Measurements from ENCODE around the gene TUBA3D.
"Not testable (repeated sequence)": the region's sequence is repeated elsewhere in the genome, so short reads cannot be mapped to it uniquely, and the experiment has no call there.

Gene TUBA3D

DNA sequence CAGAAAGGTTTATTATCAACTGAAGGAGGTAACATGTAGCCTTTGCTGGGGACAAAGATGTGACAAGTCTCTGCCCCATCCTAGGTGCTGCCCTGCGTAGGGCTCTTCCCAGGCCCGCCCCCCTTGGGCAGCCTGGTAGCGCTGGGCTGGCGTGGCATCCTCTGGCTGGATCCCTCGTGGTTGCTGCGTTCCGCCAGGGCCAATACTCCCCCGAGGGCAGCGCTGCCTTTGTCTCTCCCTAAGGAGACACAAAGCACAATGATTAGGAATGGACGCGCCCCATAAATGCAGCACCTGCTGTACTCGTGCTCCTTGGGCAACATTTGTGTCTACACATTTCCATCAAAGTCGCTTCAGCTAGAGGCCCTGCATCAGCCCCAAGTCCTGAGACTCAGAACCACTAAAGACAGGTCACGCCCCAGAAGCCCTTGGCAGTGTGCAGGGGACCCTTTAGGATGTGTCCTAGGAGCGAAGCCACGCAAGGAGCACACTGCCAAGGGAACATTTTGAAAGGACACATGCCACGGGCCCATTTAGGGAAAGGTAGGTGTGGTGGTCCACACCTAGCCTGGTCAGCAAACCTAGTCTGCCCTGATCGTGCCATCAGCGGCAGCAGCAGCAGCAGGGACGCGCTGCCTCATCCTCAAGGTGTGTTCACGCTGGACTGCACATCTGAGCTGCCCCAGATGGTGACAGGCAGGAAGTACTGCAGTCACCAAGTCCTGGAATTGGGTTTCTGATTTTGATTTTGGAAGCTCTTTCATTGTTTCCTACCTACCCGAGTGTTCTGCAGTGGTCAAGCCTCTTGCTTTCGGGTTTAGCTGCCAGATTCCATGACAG is 8.3 kb downstream of the TUBA3D start:
- DNase-seq, result not testable (repeated sequence)

DNA sequence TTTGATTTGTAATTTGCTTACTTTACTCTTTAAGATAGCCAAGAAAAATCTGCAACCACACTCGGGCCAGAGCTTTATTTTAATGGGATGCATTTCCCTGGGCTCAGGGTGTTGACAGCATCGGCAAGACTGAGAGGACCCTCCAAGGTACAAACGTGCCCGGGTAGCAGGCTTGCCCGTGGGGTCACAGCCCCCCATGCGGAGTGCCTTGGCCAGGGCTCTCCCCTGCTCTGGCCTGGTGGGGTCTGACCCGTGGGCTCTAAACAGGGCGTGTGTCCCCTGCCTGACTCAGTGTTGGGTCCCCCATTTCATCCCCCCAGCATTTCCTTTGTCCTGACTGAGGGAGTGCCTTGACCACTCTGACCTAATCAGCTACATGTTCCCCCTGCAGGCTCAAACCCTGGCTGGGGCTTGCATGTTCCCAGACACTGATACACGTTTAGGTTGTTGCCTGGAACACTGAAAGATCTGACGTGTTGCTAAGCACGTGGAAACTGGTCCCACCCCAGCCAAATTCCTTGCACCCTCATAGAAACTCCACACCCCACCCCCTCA is 9.1 kb downstream of the TUBA3D start:
- DNase-seq, result not testable (repeated sequence)

- DNase-seq, result not testable (repeated sequence)
Measured at GRCh38 chr2:131486201-131486902, 10.4 kb downstream of the TUBA3D start.

DNA sequence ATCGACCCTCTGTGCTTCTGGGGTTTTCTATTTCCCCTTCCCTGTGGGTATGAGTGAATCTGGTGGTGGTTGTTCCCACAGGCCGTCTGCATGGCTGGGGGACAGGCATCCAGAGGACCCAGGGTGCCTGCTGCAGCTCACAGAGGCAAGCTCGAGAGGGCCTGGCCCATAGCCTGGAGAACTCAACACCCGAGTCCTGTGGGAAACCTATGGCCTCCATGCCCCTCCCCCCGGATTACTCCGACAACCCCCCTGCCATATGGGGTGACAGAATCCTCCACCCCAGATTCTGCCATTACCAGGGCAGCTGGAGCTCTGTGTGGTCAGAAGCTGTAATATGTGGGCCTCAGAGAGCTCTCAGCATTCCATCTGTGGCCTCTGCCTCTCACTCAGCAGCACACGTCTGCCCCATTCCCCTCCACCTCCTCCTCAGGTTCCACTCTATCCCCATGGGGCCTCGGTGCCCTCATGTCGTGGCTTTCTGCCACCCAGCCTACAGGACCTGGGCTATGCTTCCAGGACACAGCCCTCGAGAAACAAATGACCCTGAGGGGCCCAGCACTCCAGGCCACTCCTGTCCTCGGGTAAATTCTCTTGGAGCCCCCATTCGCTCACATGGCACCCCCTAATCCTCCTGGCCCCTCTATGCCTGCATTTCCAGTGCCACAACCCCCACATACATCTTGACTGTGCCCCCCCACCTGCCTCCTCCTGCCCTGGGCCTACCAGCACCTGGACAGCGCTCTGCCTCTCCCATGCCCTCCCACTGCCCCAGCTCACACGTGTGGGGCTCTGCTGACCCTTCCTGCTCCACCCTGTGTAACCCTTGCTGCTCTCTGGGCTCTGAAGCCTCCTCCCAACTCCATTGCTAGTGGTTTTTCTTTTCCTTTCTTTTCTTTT is 12.6 kb downstream of the TUBA3D start:
- DNase-seq, result no peak

DNA sequence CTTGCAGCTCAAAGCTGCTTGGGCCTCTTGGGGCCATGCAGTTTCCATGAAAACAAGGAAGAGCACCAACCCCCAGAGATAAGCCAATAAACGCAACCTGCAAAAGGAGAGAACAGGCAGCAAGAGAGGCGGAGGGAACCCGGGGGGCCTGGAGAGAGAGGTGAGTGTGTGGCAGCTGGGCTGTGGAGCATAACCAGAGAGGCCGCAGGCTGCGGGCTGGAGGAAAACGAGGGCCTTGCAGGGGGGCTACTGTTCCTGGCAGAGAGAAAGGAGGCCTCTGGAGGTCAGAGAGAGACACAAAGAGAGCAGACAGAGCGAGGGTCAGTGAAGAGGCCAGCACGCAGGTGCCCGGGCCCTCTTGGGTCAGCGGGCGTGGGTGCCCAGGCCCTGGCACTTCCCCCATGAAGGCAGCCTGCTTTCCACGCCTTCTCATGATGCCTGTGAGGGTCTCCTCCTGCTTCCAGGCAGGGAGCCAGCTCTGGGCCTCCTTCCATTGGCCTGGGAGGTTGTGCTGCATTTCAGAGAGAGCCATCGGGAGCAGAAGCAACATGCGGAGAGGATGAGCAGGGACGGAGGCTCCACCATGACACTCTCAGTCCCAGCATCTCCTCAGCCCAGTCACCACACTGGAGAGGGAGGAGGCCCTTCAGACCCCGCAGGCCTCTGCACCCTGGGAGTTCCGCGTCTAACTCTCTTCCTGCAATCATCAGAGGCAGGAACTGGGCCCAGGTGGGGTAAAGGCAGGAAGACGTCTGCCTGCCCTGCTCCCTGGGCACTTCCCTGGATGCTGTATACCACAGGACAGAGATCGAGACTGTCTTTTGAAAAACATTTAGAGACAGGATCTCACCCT is 14.9 kb downstream of the TUBA3D start:
- peak in 3 of 5 donors; percentile 13 to 34 (median 20) for DNase-seq

GRCh38 chr2:131491469-131491836 is 15.5 kb downstream of the TUBA3D start:
- DNase-seq, result not testable (repeated sequence)

GRCh38 chr2:131492015-131492417 is 16.1 kb downstream of the TUBA3D start, which contains the start of gene MZT2A:
Gene MZT2A, minus strand, starts transcription at chr2:131492397. Its CDS starts 21 bp downstream, at chr2:131492376.
- not testable (repeated sequence) for DNase-seq

- peak; percentile 87 to 97 (median 90) for DNase-seq
Measured at GRCh38 chr2:131492418-131493198, 16.7 kb downstream of the TUBA3D start.

GRCh38 chr2:131493199-131493968 is 17.5 kb downstream of the TUBA3D start:
- DNase-seq, result no peak

- DNase-seq, result not testable (repeated sequence)
Measured at GRCh38 chr2:131495506-131495905, 19.6 kb downstream of the TUBA3D start.

GRCh38 chr2:131498321-131498973 is 22.5 kb downstream of the TUBA3D start:
- peak in 1 of 5 donors; percentile 58 for DNase-seq

DNA sequence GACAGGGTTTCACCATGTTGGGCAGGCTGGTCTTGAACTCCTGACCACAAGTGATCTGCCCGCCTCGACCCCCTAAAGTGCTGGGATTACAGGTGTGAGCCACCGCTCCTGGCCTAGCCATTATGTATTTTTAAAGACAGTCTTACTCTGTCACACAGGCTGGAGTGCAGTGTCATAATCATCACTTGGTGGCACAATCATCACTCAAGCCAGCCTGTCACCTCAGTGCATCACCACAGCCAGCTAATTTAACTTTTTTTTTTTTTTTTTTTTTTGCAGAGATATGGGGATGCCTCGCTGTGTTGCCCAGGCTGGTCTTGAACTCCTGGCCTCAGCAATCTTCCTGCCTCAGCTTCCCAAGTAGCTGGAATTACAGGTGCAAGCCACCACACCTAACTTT is 27.7 kb downstream of the TUBA3D start:
- DNase-seq, result not testable (repeated sequence)

DNA sequence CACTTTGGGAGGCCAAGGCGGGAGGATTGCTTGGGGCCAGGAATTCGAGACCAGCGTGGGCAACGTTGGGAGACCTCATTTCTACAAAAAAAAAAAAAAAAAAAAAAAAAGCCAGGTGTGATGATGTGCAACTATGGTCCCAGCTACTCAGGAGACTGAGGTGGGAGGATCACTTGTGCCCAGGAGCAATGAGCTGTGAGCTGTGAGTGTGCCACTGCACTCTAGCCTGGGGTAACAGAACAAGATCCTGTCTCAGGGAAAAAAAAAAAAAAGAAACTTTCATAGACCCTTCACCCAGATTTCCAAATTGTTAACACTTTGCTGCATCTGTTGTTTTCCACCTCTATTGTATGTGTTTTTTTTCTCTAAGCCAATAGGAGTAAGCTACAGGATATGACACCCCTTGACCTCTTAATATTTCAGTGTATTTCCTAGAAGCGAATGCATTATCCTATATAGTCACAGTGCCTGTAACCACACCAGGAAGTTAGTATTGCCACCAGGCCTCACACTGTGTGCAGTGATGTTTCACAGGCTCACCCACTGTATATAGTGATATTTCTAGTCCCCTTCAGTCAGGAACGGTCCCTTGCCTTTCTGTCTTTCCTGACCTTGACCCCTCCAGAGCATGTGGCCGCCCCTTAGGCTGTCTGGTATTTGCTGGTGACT is 28.3 kb downstream of the TUBA3D start:
- DNase-seq, result peak in 1 of 5 donors; percentile 75

GRCh38 chr2:131509615-131510014 is 33.7 kb downstream of the TUBA3D start:
- no peak for DNase-seq

DNA sequence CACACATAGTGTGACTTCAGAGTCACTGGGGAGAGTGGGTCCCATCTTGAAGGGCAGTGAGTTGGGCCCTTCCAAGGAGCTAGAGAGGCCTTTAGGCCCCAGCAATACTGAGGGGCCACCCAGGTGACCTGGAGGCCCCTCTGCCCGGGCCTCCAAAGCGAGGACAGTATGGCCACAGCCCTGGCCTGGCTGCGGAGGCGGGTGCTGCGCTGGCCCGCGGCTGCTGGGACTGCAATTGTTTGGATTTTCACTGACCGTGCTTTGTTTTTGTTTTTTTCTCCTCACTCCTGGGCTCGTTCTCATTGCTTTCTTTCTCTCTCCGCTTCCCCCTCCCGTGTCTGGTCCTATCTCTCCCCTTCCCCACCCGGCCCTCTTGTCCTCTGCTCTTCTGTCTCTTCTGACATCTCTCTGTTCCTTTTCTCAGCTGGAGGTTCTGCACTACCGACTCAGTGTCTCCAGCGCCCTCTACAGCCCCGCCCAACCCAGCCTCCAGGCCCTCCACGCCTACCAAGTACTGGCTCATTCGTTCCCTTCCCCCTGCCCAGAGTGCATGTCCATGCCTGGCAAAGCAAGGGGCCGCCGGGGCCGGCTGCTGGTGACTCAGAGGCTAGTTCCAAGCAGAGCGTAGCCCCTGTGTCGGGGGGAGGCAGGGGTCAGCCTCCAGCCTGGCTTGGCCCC is 35.5 kb downstream of the TUBA3D start:
- DNase-seq, result not testable (repeated sequence)

GRCh38 chr2:131511969-131512870 is 36.3 kb downstream of the TUBA3D start:
- not testable (repeated sequence) for DNase-seq

All from T-helper 1 cell (primary cell).